HG03469 (cell line): Measurements from ENCODE around the gene OR10C1.
"Not testable (repeated sequence)": the region's sequence is repeated elsewhere in the genome, so short reads cannot be mapped to it uniquely, and the experiment has no call there.

Experiments used
- ATAC-seq: cut with Tn5 transposase; IDR thresholded peaks from one replicate; pipeline ENCODE4 v1.9.1; 2021; ENCODE audit warnings: mild to moderate bottlenecking, moderate library complexity, moderate number of reproducible peaks; ENCODE audit not compliant: unreplicated experiment

Gene OR10C1, protein sequence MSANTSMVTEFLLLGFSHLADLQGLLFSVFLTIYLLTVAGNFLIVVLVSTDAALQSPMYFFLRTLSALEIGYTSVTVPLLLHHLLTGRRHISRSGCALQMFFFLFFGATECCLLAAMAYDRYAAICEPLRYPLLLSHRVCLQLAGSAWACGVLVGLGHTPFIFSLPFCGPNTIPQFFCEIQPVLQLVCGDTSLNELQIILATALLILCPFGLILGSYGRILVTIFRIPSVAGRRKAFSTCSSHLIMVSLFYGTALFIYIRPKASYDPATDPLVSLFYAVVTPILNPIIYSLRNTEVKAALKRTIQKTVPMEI

GRCh38 chr6:29439006-29439405 is at the start of gene OR10C1:
Gene OR10C1 (plus strand): TSS chr6:29439306. CDS start chr6:29440016, 710 bp downstream.
- no peak for ATAC-seq

DNA sequence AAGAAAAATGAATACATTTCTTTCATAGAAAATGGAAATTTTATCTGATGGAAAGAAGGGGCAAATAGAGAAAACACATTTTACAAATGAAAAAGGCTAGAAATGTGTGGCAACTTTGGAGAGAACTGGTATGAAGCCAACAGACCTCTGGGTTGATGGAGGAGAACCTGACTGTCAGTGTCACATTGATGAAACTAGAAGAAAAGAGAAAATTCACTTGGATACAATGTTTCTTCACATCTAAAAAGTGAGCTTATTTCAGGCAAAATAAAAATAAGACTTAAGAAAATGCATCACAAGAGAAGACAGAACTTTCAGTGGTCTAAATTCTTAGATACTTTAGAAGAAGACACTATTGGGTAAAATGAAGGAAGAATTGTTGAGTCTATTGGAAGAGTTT is 43.8 kb upstream of the OR10C1 start, which contains the start of gene OR12D2:
Gene OR12D2 (plus strand): TSS at position 301 of the 400 bp plus-strand sequence. CDS start 1,069 bp downstream, outside the sequence.
- ATAC-seq, result no peak

DNA sequence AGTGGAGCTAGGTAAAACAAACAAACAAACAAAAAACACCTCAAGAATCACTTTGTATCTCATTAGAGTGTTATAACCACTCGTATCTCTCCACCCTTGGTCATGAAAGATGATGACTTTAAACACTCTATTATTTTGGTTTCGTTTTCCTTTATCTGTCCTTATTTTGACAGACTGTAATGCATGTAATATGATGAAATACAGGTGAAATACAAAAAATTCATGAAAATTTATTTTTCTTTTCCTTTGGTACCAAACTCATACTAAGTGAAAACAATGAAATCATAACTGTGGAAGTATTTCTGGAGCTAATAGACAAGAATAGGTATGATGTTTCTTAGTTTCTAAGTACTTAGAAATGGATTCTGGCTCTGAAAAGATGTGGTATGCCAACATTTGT is 39.6 kb upstream of the OR10C1 start:
- no peak for ATAC-seq

- ATAC-seq, result no peak
Measured at GRCh38 chr6:29403801-29404200, 35.3 kb upstream of the OR10C1 start.

DNA sequence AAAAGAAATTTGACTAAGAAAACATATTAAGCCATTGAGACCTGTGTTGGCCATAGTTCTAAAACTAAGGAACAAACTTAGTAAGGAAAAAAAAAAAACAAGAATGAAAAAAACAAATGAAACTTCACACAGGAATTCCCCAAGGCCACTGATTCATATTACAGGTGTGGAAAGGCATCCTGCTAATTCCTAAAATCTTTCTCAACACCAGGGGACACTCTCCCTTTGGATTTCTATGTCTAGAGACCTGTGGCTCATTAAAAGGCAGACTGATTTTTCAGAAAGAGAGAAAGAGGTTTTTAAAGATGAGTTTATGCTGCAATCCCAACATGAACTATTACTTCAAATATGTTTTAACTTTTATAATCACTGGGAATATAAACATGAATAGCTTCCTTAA is 24.5 kb upstream of the OR10C1 start, which contains the start of gene OR12D1:
Gene OR12D1 (plus strand): TSS at position 341 of the 400 bp plus-strand sequence.
- no peak for ATAC-seq

- no peak for ATAC-seq
Measured at GRCh38 chr6:29419516-29419915, 19.6 kb upstream of the OR10C1 start.

DNA sequence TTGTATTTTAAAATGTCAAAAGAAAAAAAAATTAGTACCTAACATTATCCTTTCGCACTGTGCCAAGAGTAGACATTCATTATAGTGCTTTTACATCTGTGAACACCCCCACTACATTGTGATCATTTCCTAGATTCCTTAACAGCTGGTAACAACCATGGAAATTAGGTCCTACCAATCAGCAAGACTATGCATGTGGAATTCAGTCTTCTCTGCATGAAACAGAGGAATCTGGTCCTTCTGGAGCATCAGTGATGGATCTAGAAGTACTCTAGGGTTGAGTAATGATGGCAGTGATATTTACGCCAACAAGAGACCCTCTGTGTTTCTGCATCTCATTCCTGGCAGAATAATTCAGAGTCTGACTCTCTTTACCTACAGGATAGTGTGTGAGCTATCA is 14.9 kb upstream of the OR10C1 start:
- ATAC-seq, result no peak

GRCh38 chr6:29424575-29424974 is 14.5 kb upstream of the OR10C1 start:
- no peak for ATAC-seq

GRCh38 chr6:29425075-29425474 is 14.0 kb upstream of the OR10C1 start:
- no peak for ATAC-seq

DNA sequence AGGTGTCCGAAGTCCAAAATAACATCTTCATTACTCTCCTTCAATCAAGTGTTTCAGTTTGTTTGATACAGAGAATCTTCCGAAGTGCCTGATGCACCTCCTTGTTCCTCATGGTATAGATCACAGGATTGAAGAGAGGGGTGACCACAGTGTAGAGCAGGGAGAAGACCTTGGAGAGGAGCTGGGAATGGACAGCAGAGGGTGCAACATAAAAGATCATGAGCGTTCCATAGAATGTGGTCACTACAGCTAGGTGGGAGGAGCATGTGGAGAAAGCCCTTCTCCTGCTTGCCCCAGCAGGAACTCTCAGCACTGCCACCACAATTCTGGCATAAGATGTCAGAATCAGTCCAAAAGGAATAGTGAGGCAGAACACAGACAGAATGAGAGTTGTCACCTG is 12.5 kb upstream of the OR10C1 start:
- ATAC-seq, result no peak

DNA sequence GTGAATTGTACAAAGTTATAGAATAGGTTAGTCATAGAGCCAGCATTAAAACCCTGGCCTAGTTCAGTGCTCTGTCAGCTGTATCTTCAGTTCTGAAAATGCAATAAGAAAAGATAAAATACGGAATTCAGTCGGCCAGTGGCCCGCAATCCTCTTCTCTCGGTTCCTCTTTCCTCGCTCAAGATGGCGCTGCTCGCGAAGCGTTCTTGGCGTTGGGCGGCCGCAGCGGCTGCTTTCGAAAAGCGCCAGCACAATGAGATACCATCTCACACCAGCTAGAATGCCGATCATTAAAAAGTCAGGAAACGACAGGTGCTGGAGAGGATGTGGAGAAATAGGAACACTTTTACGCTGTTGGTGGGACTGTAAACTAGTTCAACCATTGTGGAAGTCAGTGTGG is 2.4 kb upstream of the OR10C1 start:
- ATAC-seq, result not testable (repeated sequence)

- ATAC-seq, result no peak
Measured at GRCh38 chr6:29442719-29443118, 3.6 kb downstream of the OR10C1 start.

- not testable (repeated sequence) for ATAC-seq
Measured at GRCh38 chr6:29444031-29444430, 4.9 kb downstream of the OR10C1 start.

GRCh38 chr6:29447670-29448069 is 8.6 kb downstream of the OR10C1 start:
- ATAC-seq, result no peak

DNA sequence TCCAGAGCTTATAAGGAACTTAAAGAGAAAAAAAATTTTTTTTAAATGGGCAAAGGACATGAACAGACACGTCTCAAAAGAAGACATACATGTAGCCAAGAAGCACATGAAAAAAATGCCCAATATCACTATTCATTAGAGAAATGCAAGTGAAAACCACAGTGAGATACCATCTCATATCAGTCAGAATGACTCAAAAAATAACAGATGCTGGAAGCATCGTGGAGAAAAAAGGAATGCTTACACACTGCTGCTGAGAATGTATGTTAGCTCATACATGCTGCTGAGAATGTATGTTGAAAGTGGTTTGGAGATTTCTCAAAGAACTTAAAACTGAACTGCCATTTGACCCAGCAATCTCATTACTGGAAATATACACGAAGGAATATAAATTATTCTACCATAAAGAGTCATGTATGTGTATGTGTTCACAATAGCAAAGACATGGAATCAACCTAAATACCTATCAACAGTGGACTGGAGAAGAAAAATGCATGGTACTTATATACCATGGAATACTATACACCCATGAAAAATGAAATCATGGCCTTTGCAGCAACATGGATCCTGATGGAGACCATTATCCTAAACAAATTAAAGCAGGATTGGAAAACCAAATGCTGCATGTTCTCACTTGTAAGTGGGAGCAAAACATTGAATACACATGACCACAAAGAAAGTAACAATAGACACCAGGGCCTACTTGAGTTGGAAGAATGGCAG is 12.5 kb downstream of the OR10C1 start:
- ATAC-seq, result no peak

- no peak for ATAC-seq
Measured at GRCh38 chr6:29456971-29457370, 17.9 kb downstream of the OR10C1 start, which contains the start of the genes OR11A1 and OR2H1. Gene OR11A1 (minus strand): TSS chr6:29457071. CDS start chr6:29427641, 29,430 bp downstream. Gene OR2H1 (plus strand): TSS chr6:29457155. CDS start chr6:29461770, 4,615 bp downstream.

DNA sequence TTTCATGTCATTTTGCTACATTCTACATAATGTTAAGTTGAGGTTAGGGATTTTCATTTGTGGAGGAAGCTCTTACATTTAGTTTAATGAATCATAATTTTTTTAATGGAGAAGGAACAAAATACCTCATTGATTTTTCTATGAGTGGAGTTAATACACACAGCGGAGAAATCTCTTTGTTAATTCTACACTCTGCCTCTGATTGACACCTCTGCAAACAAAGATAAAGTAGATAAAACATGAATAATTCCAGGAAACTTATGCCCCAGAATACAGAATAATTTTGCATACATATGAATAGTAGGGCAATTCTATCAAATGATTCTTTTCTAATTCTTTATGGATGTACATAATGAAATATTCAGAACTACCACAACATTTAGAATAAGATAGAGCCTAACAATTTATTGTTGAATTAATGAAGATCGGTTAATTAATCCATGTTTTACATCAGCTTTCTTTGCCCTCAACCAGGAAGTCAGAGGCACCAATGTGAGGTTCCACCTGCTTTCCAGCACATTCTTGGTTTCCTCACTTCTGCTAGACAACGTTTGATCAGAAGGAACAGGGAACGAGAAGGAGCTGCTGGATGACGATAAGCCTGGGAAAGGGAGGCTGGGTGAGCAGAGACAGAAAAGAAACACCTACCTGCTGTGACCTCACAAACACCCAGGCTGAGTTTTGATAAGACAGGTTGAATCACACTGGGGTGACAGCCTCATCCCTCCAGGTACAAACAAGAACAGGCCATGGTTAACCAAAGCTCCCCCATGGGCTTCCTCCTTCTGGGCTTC is 22.1 kb downstream of the OR10C1 start:
- no peak for ATAC-seq

GRCh38 chr6:29462022-29462421 is 22.9 kb downstream of the OR10C1 start:
- no peak for ATAC-seq

GRCh38 chr6:29465279-29465678 is 26.2 kb downstream of the OR10C1 start:
- ATAC-seq, result no peak

- ATAC-seq, result no peak
Measured at GRCh38 chr6:29465801-29466200, 26.7 kb downstream of the OR10C1 start.

- no peak for ATAC-seq
Measured at GRCh38 chr6:29466241-29466640, 27.1 kb downstream of the OR10C1 start.
